22Rv1 (cell line): ENCODE measurements around the gene PLA2R1.

Experiments
- ZFX ChIP-seq: fragments of 450-650 bp; IDR thresholded peaks from 2 replicates; pipeline ENCODE4 v1.6.1; 2017; ENCODE audit warnings: antibody characterized with exemption, borderline replicate concordance
- TF ChIP-seq, protein P1 (sequence below): fragments of 450-650 bp; IDR thresholded peaks from 2 replicates; pipeline ENCODE4 v1.5.1; 2017; ENCODE audit warnings: mild to moderate bottlenecking

DNA sequence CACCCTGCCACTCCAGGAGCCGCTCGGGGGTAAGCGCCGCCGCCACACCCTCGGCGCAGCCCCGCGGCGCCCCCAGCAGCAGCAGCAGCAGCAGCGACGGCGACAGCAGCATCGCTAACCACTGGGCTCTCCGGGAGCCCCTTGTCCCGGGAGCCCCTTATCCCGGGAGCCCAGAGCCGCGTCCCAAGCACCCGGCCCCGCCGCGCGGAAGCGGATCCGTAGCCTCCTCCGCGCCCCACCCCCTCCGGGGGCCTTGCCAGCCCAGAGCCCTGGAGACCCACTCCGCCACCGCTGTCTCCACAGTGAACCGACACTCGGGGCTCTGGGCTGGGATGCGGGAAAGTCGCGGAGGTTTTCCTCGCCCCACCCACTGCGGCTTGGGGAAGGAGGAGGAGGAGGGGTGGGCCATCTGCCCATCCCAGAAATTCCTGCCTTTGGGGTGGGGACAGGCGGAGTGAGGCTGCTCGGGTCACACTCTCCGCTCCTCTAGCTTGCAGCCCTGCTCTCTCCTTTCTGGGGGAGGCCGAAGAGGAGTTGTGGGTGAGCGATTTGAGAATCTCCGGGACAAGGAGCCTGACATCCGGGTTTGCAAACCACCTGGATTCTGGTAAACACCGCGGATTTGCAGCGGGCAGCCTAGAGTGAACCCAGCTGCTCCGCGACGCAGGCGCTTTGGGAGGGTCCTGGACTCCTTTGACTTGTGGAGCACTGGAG, at the start of gene PLA2R1:
- TF ChIP-seq, protein P1, sequence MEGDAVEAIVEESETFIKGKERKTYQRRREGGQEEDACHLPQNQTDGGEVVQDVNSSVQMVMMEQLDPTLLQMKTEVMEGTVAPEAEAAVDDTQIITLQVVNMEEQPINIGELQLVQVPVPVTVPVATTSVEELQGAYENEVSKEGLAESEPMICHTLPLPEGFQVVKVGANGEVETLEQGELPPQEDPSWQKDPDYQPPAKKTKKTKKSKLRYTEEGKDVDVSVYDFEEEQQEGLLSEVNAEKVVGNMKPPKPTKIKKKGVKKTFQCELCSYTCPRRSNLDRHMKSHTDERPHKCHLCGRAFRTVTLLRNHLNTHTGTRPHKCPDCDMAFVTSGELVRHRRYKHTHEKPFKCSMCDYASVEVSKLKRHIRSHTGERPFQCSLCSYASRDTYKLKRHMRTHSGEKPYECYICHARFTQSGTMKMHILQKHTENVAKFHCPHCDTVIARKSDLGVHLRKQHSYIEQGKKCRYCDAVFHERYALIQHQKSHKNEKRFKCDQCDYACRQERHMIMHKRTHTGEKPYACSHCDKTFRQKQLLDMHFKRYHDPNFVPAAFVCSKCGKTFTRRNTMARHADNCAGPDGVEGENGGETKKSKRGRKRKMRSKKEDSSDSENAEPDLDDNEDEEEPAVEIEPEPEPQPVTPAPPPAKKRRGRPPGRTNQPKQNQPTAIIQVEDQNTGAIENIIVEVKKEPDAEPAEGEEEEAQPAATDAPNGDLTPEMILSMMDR, result no peak
- no peak for TF ChIP-seq ZFX
